PFSK-1 (cell line): ENCODE measurements around the gene MTUS2.

ENCODE experiments used
- FOXP2 ChIP-seq: optimal IDR thresholded peaks from 2 replicates; pipeline ENCODE3; 2011; ENCODE audit warnings: borderline replicate concordance, control low read depth, inconsistent platforms; ENCODE audit not compliant: insufficient read depth; ENCODE audit errors: extremely low read length, extremely low read depth
- POLR2AphosphoS5 ChIP-seq: IDR thresholded peaks from 2 replicates; pipeline ENCODE4 v1.6.1; 2012; ENCODE audit warnings: low read depth, mild to moderate bottlenecking, control low read depth, low read length, moderate library complexity
- SIN3A ChIP-seq: IDR thresholded peaks from 2 replicates; pipeline ENCODE4 v1.6.1; 2012; ENCODE audit warnings: mild to moderate bottlenecking, low read length, moderate library complexity, borderline replicate concordance; ENCODE audit not compliant: insufficient read depth
- TAF1 ChIP-seq: IDR thresholded peaks from 2 replicates; pipeline ENCODE4 v1.6.1; 2012; ENCODE audit warnings: low read length, control low read depth, borderline replicate concordance; ENCODE audit not compliant: insufficient read depth
- TF ChIP-seq, protein P1 (sequence below), 2 experiments: IDR thresholded peaks; 2 replicates each; pipeline versions ENCODE4 v1.6.1 to v1.8.0; 2011 to 2012; ENCODE audit warnings: low read depth in 2 of 2, low read length in 2 of 2, control low read depth in 1 of 2, inconsistent platforms in 1 of 2, mild to moderate bottlenecking in 1 of 2, moderate library complexity in 1 of 2; ENCODE audit not compliant: insufficient read depth in 1 of 2

- TF ChIP-seq, protein P1, sequence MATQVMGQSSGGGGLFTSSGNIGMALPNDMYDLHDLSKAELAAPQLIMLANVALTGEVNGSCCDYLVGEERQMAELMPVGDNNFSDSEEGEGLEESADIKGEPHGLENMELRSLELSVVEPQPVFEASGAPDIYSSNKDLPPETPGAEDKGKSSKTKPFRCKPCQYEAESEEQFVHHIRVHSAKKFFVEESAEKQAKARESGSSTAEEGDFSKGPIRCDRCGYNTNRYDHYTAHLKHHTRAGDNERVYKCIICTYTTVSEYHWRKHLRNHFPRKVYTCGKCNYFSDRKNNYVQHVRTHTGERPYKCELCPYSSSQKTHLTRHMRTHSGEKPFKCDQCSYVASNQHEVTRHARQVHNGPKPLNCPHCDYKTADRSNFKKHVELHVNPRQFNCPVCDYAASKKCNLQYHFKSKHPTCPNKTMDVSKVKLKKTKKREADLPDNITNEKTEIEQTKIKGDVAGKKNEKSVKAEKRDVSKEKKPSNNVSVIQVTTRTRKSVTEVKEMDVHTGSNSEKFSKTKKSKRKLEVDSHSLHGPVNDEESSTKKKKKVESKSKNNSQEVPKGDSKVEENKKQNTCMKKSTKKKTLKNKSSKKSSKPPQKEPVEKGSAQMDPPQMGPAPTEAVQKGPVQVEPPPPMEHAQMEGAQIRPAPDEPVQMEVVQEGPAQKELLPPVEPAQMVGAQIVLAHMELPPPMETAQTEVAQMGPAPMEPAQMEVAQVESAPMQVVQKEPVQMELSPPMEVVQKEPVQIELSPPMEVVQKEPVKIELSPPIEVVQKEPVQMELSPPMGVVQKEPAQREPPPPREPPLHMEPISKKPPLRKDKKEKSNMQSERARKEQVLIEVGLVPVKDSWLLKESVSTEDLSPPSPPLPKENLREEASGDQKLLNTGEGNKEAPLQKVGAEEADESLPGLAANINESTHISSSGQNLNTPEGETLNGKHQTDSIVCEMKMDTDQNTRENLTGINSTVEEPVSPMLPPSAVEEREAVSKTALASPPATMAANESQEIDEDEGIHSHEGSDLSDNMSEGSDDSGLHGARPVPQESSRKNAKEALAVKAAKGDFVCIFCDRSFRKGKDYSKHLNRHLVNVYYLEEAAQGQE (IDR thresholded peaks at IDR 0.05; ENCODE audit: insufficient read depth in 1 of 2, low read depth in 2 of 2, low read length in 2 of 2): no peak
- no peak for TF ChIP-seq SIN3A
- TF ChIP-seq TAF1: no peak
- no peak for TF ChIP-seq POLR2AphosphoS5
- no peak for TF ChIP-seq FOXP2
These were observed 280.6 kb downstream of the MTUS2 start for GRCh38 chr13:29100758-29101157.
